COLO829 (cell line): ENCODE data around the gene IRAG1.

Experiments used
- DNase-seq: peaks from one replicate; pipeline ENCODE4 v3.0.0; 2012; ENCODE audit warnings: low spot score

IRAG1 gene

GRCh38 chr11:10646005-10646404 lies 47.5 kb downstream of the IRAG1 start:
- DNase-seq: no peak

DNA sequence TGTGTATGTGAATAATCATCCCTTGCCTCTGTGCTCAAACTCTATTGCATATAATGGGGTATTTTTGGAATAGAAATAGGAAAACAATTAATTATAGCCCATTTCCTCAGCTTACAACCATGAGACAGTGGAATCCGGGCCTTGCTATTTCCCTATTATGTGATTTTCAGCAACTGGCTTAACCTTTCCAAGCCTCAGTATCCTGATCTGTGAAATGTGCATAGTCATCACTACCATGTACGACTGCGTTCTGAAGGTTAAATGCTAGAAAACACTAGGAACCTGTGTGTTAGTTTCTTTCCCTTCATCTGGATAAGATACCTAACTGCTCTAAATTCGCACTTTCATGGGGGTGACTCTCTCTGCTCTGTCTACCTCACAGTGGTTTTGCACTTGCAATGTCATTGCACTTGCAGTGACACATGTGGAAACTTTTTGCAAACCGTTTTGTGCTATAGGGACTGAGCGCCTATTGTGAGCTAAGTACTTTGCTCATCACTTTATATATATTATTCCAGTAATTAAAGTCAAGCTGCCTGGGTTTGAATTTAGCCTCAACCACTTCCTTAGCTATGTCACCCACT lies 48.3 kb downstream of the IRAG1 start:
- DNase-seq: no peak
